ENCODE data around the gene CST9.

GRCh38 chr20:23647346-23647745 lies 41.6 kb upstream of the CST9 start:
- no peak for TF ChIP-seq YBX1 (IDR thresholded peaks at IDR 0.05)
- no peak for TF ChIP-seq FOSL1 (tag; conservative IDR thresholded peaks at IDR 0.05)
- TF ChIP-seq PRDM10 (IDR thresholded peaks at IDR 0.05; ENCODE audit: partially characterized antibody): no peak
- TF ChIP-seq CTCF (IDR thresholded peaks at IDR 0.05 in 2 of 3, conservative IDR thresholded peaks at IDR 0.05 in 1 of 3; ENCODE audit: insufficient read depth in 2 of 3, low read depth in 1 of 3, low read length in 3 of 3): no peak
- TF ChIP-seq EP300 (IDR thresholded peaks at IDR 0.05; ENCODE audit: low read length): no peak
- no peak for TF ChIP-seq ZBTB34 (CRISPR knock-in tag; IDR thresholded peaks at IDR 0.05)
